Mucosa of rectum (tissue), 2 donors: Measurements from ENCODE around the gene LIN7B.

Source experiments
- H3K27ac ChIP-seq, 2 donors: one replicate each; pipeline ENCODE4 v1.7.0; 2013; ENCODE audit warnings: inconsistent platforms in 2 of 2, low read depth in 2 of 2, low read length in 2 of 2
- H3K27me3 ChIP-seq, 2 donors: one replicate each; pipeline ENCODE4 v1.7.0; 2013; ENCODE audit warnings: low read length in 2 of 2; ENCODE audit not compliant: control insufficient read depth in 2 of 2, insufficient read depth in 2 of 2
- H3K36me3 ChIP-seq, 2 donors: one replicate each; pipeline ENCODE4 v1.7.0; 2013; ENCODE audit warnings: low read length in 2 of 2; ENCODE audit not compliant: control insufficient read depth in 2 of 2, insufficient read depth in 2 of 2
- H3K4me1 ChIP-seq, 2 donors: one replicate each; pipeline ENCODE4 v1.7.0; 2013; ENCODE audit warnings: low read length in 2 of 2, mild to moderate bottlenecking in 1 of 2; ENCODE audit not compliant: control insufficient read depth in 2 of 2, insufficient read depth in 2 of 2
- H3K4me3 ChIP-seq, 2 donors: one replicate each; pipeline ENCODE4 v1.7.0; 2013; ENCODE audit warnings: low read length in 2 of 2
- H3K9ac ChIP-seq, 2 donors: one replicate each; pipeline ENCODE4 v1.7.0; 2013; ENCODE audit warnings: low read length in 2 of 2, low read depth in 1 of 2, mild to moderate bottlenecking in 1 of 2
- H3K9me3 ChIP-seq, 2 donors: one replicate each; pipeline ENCODE4 v1.7.0; 2013; ENCODE audit warnings: low read length in 2 of 2; ENCODE audit not compliant: control insufficient read depth in 2 of 2
- donor health status: healthy.
- donor health status: Normal muscosa, but diverticular disease.

Gene LIN7B

DNA sequence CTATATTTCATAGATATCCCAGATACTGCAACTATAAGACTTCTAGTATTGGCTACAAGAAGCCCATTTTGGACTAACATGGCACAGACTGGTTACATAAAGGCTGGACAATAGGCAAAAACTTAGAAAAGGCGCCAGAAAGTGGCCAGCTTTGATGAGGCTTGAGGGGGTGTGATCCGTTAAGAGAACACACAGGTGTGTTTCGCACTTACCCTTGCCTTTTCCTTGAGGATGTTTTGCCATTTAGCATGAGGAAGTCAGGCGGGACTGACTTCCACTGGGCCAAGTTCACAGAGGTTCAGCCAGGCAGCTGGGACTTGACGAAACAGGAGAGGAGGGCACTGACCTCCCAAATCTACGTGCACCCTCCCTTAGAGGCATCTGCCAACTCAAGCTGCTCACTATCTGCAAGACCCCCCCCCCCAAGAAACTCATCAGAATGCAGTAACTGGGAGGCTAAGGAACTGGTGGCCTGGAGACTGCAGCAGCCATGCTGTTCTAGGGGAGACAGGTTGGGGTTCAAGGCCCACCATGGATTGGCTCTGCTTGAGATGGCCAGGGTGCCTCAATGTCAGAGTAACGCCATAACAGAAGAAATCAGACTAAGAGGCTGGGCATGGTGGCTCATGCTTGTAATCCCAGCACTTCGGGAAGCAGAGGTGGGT lies 4.5 kb upstream of the LIN7B start:
- H3K4me1 ChIP-seq, result peaks cover 5 to 6% of the 10 kb centered on the region in 2 donors
- no peak overlapping the region for H3K9ac ChIP-seq
- H3K9me3 ChIP-seq, result no peaks in the 10 kb centered on the region
- H3K4me3 ChIP-seq, result no peak overlapping the region
- H3K36me3 ChIP-seq, result peaks cover 33 to 34% of the 10 kb centered on the region in 2 donors
- no peaks in the 10 kb centered on the region for H3K27me3 ChIP-seq
- H3K27ac ChIP-seq, result no peak overlapping the region

DNA sequence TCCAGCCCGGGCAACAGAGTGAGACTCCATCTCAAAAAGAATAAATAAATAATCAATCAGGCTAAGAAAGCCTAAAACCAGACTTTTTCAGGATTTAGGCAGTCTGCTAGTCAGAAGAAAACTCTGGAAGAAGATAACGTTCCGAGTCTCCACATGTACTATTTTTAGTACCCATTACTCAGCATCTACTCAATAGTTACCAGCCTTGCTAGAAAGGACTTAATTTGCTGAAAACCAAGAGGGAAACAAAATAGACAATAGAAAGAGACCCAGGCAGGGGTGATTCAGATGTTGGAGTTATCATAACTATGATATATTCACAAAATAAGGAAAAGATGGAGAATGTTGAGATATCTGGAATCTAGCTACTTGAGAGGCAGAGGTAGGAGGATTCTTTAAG lies 3.6 kb upstream of the LIN7B start:
- H3K27ac ChIP-seq, result no peak overlapping the region
- peaks cover 5 to 9% of the 10 kb centered on the region in 2 donors for H3K4me1 ChIP-seq

DNA sequence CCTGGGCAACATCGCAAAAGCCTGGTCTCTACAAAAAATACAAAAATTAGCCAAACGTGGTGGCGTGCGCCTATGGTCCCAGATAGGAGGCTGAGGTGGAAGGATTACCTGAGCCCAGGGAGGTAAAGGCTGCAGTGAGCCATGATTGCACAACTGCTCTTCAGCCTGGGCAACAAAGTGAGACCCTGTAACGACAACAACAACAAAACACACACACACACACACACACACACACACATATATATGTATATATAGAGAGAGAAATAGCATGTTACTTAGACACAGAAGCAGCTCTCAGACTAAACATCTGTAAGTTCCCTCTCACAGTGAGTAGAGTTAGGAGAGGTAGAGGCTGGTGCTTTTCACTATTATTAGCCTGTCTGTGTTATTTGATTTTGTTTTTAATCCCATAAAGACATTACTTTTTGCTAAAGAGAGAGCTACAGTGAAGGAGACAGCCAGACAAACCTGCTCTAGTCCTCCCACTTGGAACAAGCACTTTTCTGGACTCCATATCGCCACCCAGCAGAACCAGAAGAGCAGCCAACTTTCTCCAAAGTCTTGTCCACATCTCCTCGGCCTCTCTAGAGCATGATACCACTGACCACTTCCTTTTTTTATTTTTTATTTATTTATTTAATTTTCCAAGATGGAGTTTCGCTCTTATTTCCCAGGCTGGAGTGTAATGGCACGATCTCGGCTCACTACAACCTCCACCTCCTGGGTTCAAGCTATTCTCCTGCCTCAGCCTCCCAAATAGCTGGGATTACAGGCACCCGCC lies 2.8 kb upstream of the LIN7B start:
- peaks cover 21 to 24% of the 10 kb centered on the region in 2 donors for H3K36me3 ChIP-seq
- no peaks in the 10 kb centered on the region for H3K27me3 ChIP-seq
- H3K9me3 ChIP-seq, result no peaks in the 10 kb centered on the region
- H3K27ac ChIP-seq, result no peak overlapping the region
- H3K4me3 ChIP-seq, result no peak overlapping the region
- H3K4me1 ChIP-seq, result peaks cover 5 to 9% of the 10 kb centered on the region in 2 donors
- no peak overlapping the region for H3K9ac ChIP-seq

More for the DNA sequence above, 3.6 kb upstream of the LIN7B start:
- Histone ChIP-seq H3K36me3 (peaks cover 26 to 28% of the 10 kb centered on the region in 2 donors), H3K4me3 (no peak overlapping the region), H3K9me3 (no peaks in the 10 kb centered on the region), H3K9ac (no peak overlapping the region), H3K27me3 (no peaks in the 10 kb centered on the region)

DNA sequence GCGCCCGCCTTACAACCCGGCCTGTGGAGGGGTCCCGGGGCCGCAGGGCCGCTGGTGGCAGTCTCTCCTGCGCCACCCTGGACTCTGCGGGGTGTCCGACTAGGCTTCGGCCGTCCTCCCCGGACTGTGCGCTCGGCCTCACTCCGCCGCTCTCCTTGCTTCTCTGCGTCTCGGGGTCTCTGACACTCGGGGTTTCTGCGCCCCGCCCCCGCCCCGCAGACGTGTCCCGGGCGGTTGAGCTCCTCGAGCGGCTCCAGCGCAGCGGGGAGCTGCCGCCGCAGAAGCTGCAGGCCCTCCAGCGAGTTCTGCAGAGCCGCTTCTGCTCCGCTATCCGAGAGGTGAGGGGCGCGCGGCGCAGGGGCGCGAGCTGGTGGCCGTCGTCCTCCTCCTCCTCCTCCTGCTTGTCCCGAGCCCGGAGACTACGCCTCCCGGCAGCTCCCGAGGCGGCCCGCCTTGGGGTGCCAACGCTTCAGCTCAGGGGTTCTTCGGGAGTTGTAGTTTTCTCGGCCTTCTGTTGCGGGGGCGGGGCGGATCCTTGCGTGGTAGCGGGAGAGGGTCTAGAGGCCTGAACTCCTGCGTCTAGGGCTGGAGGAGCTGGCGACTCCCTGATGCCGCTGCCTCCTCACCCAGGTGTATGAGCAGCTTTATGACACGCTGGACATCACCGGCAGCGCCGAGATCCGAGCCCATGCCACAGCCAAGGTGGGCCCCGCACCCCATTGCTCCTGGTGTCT lies 627 bp downstream of the LIN7B start:
- Histone ChIP-seq H3K27me3 (no peaks in the 10 kb centered on the region), H3K4me1 (peaks cover 20 to 23% of the 10 kb centered on the region in 2 donors), H3K9me3 (no peaks in the 10 kb centered on the region), H3K36me3 (no peaks in the 10 kb centered on the region), H3K27ac (peak overlapping the region; percentile 28 to 58), H3K4me3 (peak overlapping the region; percentile 74 to 75), H3K9ac (peak overlapping the region; percentile 56 to 73)

DNA sequence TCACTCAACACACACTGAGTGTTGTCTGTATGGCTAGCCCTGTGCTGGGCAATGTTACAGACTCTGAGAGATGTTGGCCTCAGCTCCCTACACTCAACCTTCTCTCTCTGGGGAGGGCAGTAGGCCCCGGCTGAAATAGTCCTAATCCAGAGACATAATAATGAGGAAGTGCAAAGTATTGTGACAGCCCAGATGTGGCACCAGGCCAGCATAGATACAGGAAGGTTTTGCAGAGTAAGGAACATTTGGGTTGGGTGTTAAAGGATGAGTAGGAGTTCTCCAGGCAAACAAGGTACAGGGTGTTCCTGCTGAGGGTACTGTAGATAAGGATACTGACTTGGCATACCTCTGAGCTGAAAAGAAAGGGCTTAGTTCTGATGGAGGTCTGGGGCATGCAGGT lies 2.4 kb downstream of the LIN7B start:
- H3K4me1 ChIP-seq, result peaks cover 28 to 29% of the 10 kb centered on the region in 2 donors

DNA sequence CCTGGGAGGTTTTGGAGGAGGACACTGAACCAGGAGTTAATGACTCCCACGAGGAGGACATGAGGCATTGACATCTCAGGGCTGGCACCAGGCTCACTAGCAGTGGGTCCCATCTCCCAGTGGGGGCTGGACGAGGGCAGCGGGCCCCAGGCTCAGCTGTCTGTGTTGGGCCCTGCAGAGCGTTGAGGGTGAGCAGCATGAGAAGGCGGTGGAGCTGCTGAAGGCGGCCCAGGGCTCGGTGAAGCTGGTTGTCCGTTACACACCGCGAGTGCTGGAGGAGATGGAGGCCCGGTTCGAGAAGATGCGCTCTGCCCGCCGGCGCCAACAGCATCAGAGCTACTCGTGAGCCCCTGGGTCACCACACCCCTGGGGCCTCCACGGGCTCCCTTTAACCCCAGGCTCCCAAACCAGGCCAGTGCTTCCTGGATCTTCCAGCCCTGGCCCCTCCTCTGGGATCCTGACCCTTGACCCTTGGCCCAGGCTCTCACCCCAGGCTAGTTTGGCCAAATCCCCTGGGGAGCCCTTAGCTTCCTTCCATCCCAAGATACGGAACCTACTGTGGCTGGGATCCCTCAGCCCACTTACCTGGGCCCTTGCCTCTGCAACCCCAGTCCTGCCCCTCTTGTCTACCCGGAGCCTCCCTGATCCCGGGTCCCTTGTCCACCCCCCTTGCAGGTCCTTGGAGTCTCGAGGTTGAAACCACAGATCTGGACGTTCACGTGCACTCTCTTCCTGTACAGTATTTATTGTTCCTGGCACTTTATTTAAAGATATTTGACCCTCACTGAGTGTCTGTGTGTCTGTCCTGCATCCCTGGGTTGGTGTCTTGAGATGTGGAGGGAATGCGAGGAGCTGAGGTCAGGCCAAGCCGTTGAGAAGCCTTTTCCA lies 3.8 kb downstream of the LIN7B start:
- peaks cover 28 to 29% of the 10 kb centered on the region in 2 donors for H3K4me1 ChIP-seq
- peak overlapping the region; percentile 99 for H3K27ac ChIP-seq
- H3K36me3 ChIP-seq, result no peaks in the 10 kb centered on the region
- H3K9me3 ChIP-seq, result no peaks in the 10 kb centered on the region
- H3K27me3 ChIP-seq, result peaks cover 2 to 5% of the 10 kb centered on the region in 2 donors
- peak overlapping the region; percentile 90 to 98 for H3K9ac ChIP-seq
- peak overlapping the region; percentile 72 to 80 for H3K4me3 ChIP-seq

More for the DNA sequence above, 2.4 kb downstream of the LIN7B start:
- Histone ChIP-seq H3K27ac (no peak overlapping the region), H3K27me3 (peaks cover 2 to 5% of the 10 kb centered on the region in 2 donors), H3K9ac (no peak overlapping the region), H3K36me3 (no peaks in the 10 kb centered on the region), H3K9me3 (no peaks in the 10 kb centered on the region), H3K4me3 (no peak overlapping the region)

DNA sequence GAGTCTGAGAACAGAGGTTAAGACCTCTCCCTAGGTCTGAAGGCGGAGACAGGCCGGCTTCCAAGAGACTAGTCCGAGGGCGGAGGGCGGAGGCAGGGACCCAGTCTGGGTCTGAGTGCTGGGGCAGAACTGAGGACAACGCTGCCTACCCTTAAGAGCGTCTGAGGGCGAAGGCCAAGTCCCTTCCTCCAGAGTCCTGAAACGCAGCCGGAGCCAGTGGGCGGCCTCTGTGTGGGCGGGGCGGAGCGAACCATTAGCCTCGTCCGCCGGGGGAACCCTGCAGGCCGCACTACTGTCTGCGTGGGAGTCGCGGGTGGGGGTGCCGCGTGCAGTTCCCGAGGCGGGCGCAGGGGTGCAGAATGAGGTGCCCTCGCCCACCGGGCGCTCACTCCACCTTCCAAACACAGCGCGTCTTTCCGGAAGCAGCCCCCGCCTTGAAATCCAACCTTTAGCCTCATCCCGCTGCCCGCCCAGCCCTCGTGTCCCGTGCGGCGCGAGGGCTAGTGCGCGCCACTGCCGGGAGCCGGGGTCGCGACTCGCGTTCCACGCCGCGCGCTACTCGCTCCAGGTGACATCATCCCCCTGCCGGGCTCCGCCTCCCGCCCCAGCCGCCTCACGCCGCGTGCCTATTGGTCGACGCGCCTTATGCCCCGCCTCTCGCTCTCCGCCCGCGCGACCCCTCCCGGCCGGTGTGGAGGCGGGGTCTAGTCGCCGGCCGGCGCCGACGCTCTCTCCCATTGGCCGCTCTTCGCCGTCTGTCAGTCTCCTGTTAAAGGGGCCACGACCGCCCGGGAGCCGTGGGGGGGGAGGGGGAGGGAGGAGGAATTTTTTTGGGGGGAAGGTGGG lies 4.6 kb downstream of the LIN7B start, which contains the start of gene C19orf73:
TSS of gene C19orf73 (minus strand) at position 579 of the 846 bp plus-strand sequence. CDS start at position 458, 121 bp downstream.
- H3K9me3 ChIP-seq, result no peaks in the 10 kb centered on the region
- H3K4me1 ChIP-seq, result peaks cover 26% of the 10 kb centered on the region in 2 donors
- peak within 1 kb of the TSS; percentile 72 to 80 for H3K4me3 ChIP-seq
- H3K36me3 ChIP-seq, result no peaks in the 10 kb centered on the region
- peaks cover 2 to 5% of the 10 kb centered on the region in 2 donors for H3K27me3 ChIP-seq
- H3K27ac ChIP-seq, result peak within 1 kb of the TSS; percentile 99
- H3K9ac ChIP-seq, result peak within 1 kb of the TSS; percentile 90 to 98

DNA sequence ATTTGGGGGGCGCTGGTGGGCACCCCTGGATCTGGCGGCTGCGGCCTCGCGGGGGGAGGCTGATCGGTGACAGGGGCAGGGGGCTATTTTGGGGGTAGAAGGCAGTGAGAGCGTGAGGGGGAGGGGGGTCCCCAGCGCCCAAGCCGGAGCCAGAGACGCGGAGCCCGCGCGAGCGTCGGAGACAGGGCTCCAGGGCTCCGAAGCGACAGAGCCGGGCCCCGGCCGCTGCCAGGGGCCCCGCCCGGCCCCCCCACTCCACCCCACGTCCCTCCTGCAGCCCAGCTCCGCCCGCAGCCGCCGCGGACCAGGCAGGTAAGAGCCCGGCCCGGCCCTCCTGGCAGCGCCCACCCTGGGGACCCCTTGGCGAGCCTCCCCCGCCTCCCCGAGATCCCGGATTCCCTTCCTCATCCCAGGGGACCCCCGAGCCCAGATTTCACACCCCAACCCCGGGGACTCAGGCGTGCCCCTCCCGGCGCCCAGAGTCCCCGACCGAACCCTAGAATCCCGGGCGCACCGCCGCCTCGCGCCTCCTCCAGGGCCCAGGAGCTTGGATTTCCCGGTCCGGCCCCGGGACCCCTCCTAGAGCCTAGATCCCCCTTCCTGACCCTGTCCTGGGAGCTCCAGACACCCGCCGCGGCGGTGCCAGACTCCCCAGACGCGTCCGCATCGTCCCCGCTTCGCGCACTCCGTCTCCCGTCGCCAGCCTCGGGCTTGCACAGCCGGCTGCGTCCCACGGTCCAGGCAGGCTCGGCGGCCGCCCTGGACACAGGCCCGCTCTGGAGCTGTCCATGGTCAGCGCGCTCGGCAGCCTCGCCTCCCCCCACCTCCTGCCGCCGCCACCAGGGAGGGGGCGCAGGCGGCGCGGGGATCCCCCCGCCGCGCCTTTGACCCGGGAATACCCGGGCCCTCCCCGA lies 5.5 kb downstream of the LIN7B start, which contains the start of gene PPFIA3:
TSS of gene PPFIA3 (plus strand) at position 134 of the 914 bp plus-strand sequence. CDS start 8,330 bp downstream, outside the sequence.
- Histone ChIP-seq H3K27ac (peak within 1 kb of the TSS; percentile 99), H3K4me1 (peaks cover 24 to 28% of the 10 kb centered on the region in 2 donors), H3K27me3 (peaks cover 2 to 5% of the 10 kb centered on the region in 2 donors), H3K9me3 (no peaks in the 10 kb centered on the region), H3K4me3 (peak within 1 kb of the TSS; percentile 72 to 80), H3K36me3 (no peaks in the 10 kb centered on the region), H3K9ac (peak within 1 kb of the TSS; percentile 90 to 98)
